ENCODE measurements around the gene HNRNPA1.

HNRNPA1 gene

GRCh38 chr12:54300732-54301427, 20.4 kb downstream of the HNRNPA1 start, which contains the start of gene NFE2 (continued):
- TF ChIP-seq ZBTB17 (tag by site-specific recombination; IDR thresholded peaks at IDR 0.05) (peak; percentile 77), ZNF624 (tag by site-specific recombination; IDR thresholded peaks at IDR 0.05) (no peak), ZNF558 (tag by site-specific recombination; IDR thresholded peaks at IDR 0.05) (no peak), GLIS2 (tag by site-specific recombination; IDR thresholded peaks at IDR 0.05) (peak; percentile 46), ZNF670 (tag by site-specific recombination; IDR thresholded peaks at IDR 0.05; ENCODE audit: low read depth) (no peak), ZNF645 (tag by site-specific recombination; IDR thresholded peaks at IDR 0.05) (no peak), ZSCAN16 (tag by site-specific recombination; IDR thresholded peaks at IDR 0.05) (no peak), ZNF366 (tag by site-specific recombination; conservative IDR thresholded peaks at IDR 0.05) (0 out of 2 replicates have a peak, but pooled peaks have one; percentile 24), ZNF16 (tag by site-specific recombination; IDR thresholded peaks at IDR 0.05; ENCODE audit: low read depth) (no peak), ZNF211 (tag by site-specific recombination; IDR thresholded peaks at IDR 0.05; ENCODE audit: low read depth) (no peak), HOXC10 (CRISPR knock-in tag; IDR thresholded peaks at IDR 0.05) (no peak), ZBTB20 (tag by site-specific recombination; IDR thresholded peaks at IDR 0.05) (peak; percentile 44; the same call in 1 of the 2 replicates), HOXA7 (CRISPR knock-in tag; IDR thresholded peaks at IDR 0.05; ENCODE audit: borderline replicate concordance) (no peak), YY2 (tag by site-specific recombination; IDR thresholded peaks at IDR 0.05) (no peak), ZNF76 (tag by site-specific recombination; IDR thresholded peaks at IDR 0.05; ENCODE audit: borderline replicate concordance, low read depth) (0 out of 2 replicates have a peak, but pooled peaks have one; percentile 4), FEZF1 (tag by site-specific recombination; IDR thresholded peaks at IDR 0.05) (no peak), KLF9 (tag by site-specific recombination; IDR thresholded peaks at IDR 0.05; ENCODE audit: low read depth) (peak; percentile 83), ATF2 (tag by site-specific recombination; IDR thresholded peaks at IDR 0.05; ENCODE audit: low read depth) (no peak), ZNF791 (tag by site-specific recombination; IDR thresholded peaks at IDR 0.05) (no peak), ZXDB (tag by site-specific recombination; IDR thresholded peaks at IDR 0.05) (no peak), ZNF24 (tag by site-specific recombination; IDR thresholded peaks at IDR 0.05) (no peak), ZNF580 (tag by site-specific recombination; IDR thresholded peaks at IDR 0.05) (no peak), ZNF311 (tag by site-specific recombination; IDR thresholded peaks at IDR 0.05; ENCODE audit: borderline replicate concordance) (no peak), ZBTB11 (tag by site-specific recombination; conservative IDR thresholded peaks at IDR 0.05; ENCODE audit: low read depth) (no peak), ZNF335 (tag by site-specific recombination; conservative IDR thresholded peaks at IDR 0.05) (peak; percentile 69), ZBTB1 (tag by site-specific recombination; IDR thresholded peaks at IDR 0.05) (no peak), ZNF529 (tag by site-specific recombination; IDR thresholded peaks at IDR 0.05; ENCODE audit: insufficient replicate concordance) (no peak), ZNF48 (tag by site-specific recombination; IDR thresholded peaks at IDR 0.05) (no peak), SP2 (tag by site-specific recombination; IDR thresholded peaks at IDR 0.05) (peak; percentile 64)
- TF ChIP-seq, protein P1, sequence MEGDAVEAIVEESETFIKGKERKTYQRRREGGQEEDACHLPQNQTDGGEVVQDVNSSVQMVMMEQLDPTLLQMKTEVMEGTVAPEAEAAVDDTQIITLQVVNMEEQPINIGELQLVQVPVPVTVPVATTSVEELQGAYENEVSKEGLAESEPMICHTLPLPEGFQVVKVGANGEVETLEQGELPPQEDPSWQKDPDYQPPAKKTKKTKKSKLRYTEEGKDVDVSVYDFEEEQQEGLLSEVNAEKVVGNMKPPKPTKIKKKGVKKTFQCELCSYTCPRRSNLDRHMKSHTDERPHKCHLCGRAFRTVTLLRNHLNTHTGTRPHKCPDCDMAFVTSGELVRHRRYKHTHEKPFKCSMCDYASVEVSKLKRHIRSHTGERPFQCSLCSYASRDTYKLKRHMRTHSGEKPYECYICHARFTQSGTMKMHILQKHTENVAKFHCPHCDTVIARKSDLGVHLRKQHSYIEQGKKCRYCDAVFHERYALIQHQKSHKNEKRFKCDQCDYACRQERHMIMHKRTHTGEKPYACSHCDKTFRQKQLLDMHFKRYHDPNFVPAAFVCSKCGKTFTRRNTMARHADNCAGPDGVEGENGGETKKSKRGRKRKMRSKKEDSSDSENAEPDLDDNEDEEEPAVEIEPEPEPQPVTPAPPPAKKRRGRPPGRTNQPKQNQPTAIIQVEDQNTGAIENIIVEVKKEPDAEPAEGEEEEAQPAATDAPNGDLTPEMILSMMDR (tag by site-specific recombination; IDR thresholded peaks at IDR 0.05) = peak; percentile 45; the same call in 1 of the 2 replicates
- TF ChIP-seq, protein P2, sequence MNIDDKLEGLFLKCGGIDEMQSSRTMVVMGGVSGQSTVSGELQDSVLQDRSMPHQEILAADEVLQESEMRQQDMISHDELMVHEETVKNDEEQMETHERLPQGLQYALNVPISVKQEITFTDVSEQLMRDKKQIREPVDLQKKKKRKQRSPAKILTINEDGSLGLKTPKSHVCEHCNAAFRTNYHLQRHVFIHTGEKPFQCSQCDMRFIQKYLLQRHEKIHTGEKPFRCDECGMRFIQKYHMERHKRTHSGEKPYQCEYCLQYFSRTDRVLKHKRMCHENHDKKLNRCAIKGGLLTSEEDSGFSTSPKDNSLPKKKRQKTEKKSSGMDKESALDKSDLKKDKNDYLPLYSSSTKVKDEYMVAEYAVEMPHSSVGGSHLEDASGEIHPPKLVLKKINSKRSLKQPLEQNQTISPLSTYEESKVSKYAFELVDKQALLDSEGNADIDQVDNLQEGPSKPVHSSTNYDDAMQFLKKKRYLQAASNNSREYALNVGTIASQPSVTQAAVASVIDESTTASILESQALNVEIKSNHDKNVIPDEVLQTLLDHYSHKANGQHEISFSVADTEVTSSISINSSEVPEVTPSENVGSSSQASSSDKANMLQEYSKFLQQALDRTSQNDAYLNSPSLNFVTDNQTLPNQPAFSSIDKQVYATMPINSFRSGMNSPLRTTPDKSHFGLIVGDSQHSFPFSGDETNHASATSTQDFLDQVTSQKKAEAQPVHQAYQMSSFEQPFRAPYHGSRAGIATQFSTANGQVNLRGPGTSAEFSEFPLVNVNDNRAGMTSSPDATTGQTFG (tag by site-specific recombination; IDR thresholded peaks at IDR 0.05; ENCODE audit: borderline replicate concordance) = no peak

All from HEK293 (cell line).